ENCODE measurements around the gene COQ8B.
A peak's percentile ranks its signal among the peaks of the same experiment; 100 is the strongest.
"Not testable (repeated sequence)": the region's sequence is repeated elsewhere in the genome, so short reads cannot be mapped to it uniquely, and the experiment has no call there.

COQ8B gene

GRCh38 chr19:40716482-40717324 lies at the start of gene COQ8B, which contains the start of gene ITPKC:
TSS of gene COQ8B (minus strand) at chr19:40716886. CDS start at chr19:40714632, 2,254 bp downstream.
TSS of gene ITPKC (plus strand) at chr19:40717112. CDS start at chr19:40717136, 24 bp downstream.
- ChIA-PET CTCF (interaction anchor here (0.9 to 1.3 kb wide), 7 partner anchors 14 to 296 kb away, joined by 3 to 6 read pairs (median 3); no protein-coding TSS in a partner anchor), POLR2A (interaction anchor here (0.5 to 1.5 kb wide), 6 partner anchors 26 to 82 kb away, joined by 3 to 5 read pairs (median 4); partner anchors contain the start of genes ACTMAP and EGLN2)
- DNase-seq (ENCODE audit: extremely low spot score): peak; percentile 98
- TF ChIP-seq CTCF (IDR thresholded peaks at IDR 0.05; ENCODE audit: control extremely low read depth, extremely low read depth, low read depth, missing control alignments): no peak

GRCh38 chr19:40766385-40766784 lies 49.7 kb upstream of the COQ8B start:
- DNase-seq (ENCODE audit: extremely low spot score): not testable (repeated sequence)
- CTCF ChIA-PET: interaction anchor here (0.8 to 2.0 kb wide), 2 partner anchors 12 to 36 kb away, joined by 3 to 5 read pairs; partner anchors contain the start of gene RAB4B
- POLR2A ChIA-PET: interaction anchor here (1.1 kb wide), 1 partner anchor 11 kb away, joined by 9 read pairs; no protein-coding TSS in a partner anchor

- CTCF ChIA-PET: interaction anchor here (1.1 kb wide), 1 partner anchor 10 kb away, joined by 3 read pairs; no protein-coding TSS in a partner anchor
- TF ChIP-seq CTCF (IDR thresholded peaks at IDR 0.05; ENCODE audit: control extremely low read depth, extremely low read depth, low read depth, missing control alignments): no peak
- no peak for DNase-seq (ENCODE audit: extremely low spot score)
- POLR2A ChIA-PET: no interaction called here
Measured at GRCh38 chr19:40763963-40764362, 47.3 kb upstream of the COQ8B start.

- no peak for TF ChIP-seq CTCF (IDR thresholded peaks at IDR 0.05; ENCODE audit: control extremely low read depth, extremely low read depth, low read depth, missing control alignments)
- POLR2A ChIA-PET: interaction anchor here (0.5 kb wide), 1 partner anchor 31 kb away, joined by 5 read pairs; no protein-coding TSS in a partner anchor
- CTCF ChIA-PET: interaction anchor here (1.1 to 1.7 kb wide), 2 partner anchors 9 to 129 kb away, joined by 3 to 5 read pairs; no protein-coding TSS in a partner anchor
- no peak for DNase-seq (ENCODE audit: extremely low spot score)
Measured at GRCh38 chr19:40763526-40763925, 46.8 kb upstream of the COQ8B start.

GRCh38 chr19:40762754-40763470 lies 46.2 kb upstream of the COQ8B start:
- no peak for DNase-seq (ENCODE audit: extremely low spot score)
- ChIA-PET POLR2A (interaction anchor here (0.5 kb wide), 1 partner anchor 31 kb away, joined by 5 read pairs; no protein-coding TSS in a partner anchor), CTCF (interaction anchor here (1.1 to 1.7 kb wide), 2 partner anchors 9 to 128 kb away, joined by 3 to 5 read pairs; no protein-coding TSS in a partner anchor)
- TF ChIP-seq CTCF (IDR thresholded peaks at IDR 0.05; ENCODE audit: control extremely low read depth, extremely low read depth, low read depth, missing control alignments): no peak

- no peak for DNase-seq (ENCODE audit: extremely low spot score)
- ChIA-PET CTCF (interaction anchor here (1.5 to 1.6 kb wide), 2 partner anchors 19 to 47 kb away, joined by 5 to 6 read pairs; partner anchors contain the start of gene RAB4B), POLR2A (interaction anchor here (0.7 kb wide), 1 partner anchor 9 kb away, joined by 5 read pairs; no protein-coding TSS in a partner anchor)
- TF ChIP-seq CTCF (IDR thresholded peaks at IDR 0.05; ENCODE audit: control extremely low read depth, extremely low read depth, low read depth, missing control alignments): no peak
Measured at GRCh38 chr19:40759352-40759751, 42.7 kb upstream of the COQ8B start.
